GM12891 (cell line): Measurements from ENCODE around the gene POFUT2.

ENCODE experiments used
- POLR2A ChIP-seq: IDR thresholded peaks from 2 replicates; pipeline ENCODE4 v1.6.1; 2011; ENCODE audit warnings: low read depth, low read length, control low read depth
- POLR2AphosphoS5 ChIP-seq: IDR thresholded peaks from 2 replicates; pipeline ENCODE4 v1.6.1; 2011; ENCODE audit warnings: low read depth, low read length, control low read depth

DNA sequence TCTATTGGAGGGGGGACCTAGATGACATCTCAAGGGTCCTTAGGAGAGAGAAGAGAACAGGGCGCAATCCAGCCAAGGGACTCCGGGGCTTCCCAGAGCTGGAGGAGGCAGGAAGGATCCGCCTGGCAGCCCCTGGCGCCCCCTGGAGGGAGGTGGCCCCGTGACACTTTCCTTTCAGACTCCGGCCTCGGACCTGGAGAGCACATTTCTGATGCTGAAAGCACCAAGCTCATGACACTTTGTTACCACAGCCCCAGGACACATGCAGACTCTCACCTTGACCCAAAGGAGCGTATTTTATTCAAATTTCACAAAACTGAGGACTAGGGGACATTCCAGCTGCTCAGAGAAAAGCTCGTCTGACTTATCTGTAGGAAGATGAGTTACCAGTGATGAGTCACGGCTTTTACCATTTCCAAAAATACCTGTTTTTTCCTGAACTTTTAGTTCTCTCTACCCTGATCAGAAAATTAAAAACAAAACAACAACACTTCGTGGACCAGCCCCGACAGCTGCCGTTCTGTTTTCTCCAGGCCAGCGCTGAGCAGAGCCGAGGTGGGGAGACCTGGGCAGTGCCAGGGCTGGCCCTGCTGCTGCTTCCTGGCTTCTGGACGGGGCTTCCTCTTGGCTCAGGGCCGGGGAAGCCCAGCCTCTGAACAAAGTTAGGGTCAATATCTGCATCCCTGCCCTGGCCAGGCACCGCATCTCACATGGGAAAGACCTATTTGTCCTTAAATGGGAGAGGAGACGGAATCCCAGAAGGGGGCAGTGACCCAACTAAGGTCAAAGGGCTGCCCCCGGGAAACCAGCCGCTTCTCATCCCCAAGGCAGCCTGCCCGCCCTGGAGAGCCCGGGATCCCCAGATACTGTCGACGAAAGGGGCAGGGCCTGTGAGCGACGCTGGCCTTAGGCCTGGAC, 21.6 kb upstream of the POFUT2 start:
- TF ChIP-seq POLR2A (no peak), POLR2AphosphoS5 (no peak)
